WTC11 (cell line): ENCODE measurements around the gene SMIM12.

Experiments used
- ATF3 ChIP-seq: sonication (generic); formaldehyde crosslinking; conservative IDR thresholded peaks from 2 replicates; pipeline ENCODE4 v1.8.1; 2022; ENCODE audit warnings: mild to moderate bottlenecking, missing genetic modification reagents
- ATF6 ChIP-seq: sonication (generic); formaldehyde crosslinking; IDR thresholded peaks from 2 replicates; pipeline ENCODE4 v1.8.1; 2023; ENCODE audit warnings: mild to moderate bottlenecking, missing genetic modification reagents
- CTCF ChIP-seq: fragments of 200-600 bp; IDR thresholded peaks from 2 replicates; pipeline ENCODE4 v1.8.0; 2022; ENCODE audit warnings: antibody characterized with exemption
- E2F4 ChIP-seq: sonication (generic); formaldehyde crosslinking; IDR thresholded peaks from 2 replicates; pipeline ENCODE4 v1.8.1; 2022; ENCODE audit warnings: low read depth, mild to moderate bottlenecking, moderate library complexity, missing genetic modification reagents, borderline replicate concordance
- E2F5 ChIP-seq: sonication (generic); formaldehyde crosslinking; IDR thresholded peaks from 2 replicates; pipeline ENCODE4 v1.8.1; 2022; ENCODE audit warnings: mild to moderate bottlenecking, moderate library complexity, missing genetic modification reagents
- HMGXB4 ChIP-seq: sonication (generic); formaldehyde crosslinking; IDR thresholded peaks from 2 replicates; pipeline ENCODE4 v1.8.1; 2023; ENCODE audit warnings: mild to moderate bottlenecking, moderate library complexity, missing genetic modification reagents
- IRF1 ChIP-seq: sonication (generic); formaldehyde crosslinking; IDR thresholded peaks from 2 replicates; pipeline ENCODE4 v1.8.0; 2023; ENCODE audit warnings: missing genetic modification reagents
- JUN ChIP-seq: sonication (generic); formaldehyde crosslinking; IDR thresholded peaks from 2 replicates; pipeline ENCODE4 v1.8.0; 2023; ENCODE audit warnings: mild to moderate bottlenecking, missing genetic modification reagents
- KAT7 ChIP-seq: sonication (generic); formaldehyde crosslinking; IDR thresholded peaks from 2 replicates; pipeline ENCODE4 v1.8.1; 2023; ENCODE audit warnings: missing genetic modification reagents, mild to moderate bottlenecking, borderline replicate concordance
- MAX ChIP-seq: sonication (generic); formaldehyde crosslinking; IDR thresholded peaks from 2 replicates; pipeline ENCODE4 v1.8.0; 2022; ENCODE audit warnings: mild to moderate bottlenecking, missing genetic modification reagents
- NR2C2 ChIP-seq: sonication (generic); formaldehyde crosslinking; IDR thresholded peaks from 2 replicates; pipeline ENCODE4 v1.8.0; 2022; ENCODE audit warnings: mild to moderate bottlenecking, missing genetic modification reagents
- PRDM15 ChIP-seq: sonication (generic); formaldehyde crosslinking; IDR thresholded peaks from 2 replicates; pipeline ENCODE4 v1.8.0; 2022; ENCODE audit warnings: missing genetic modification reagents
- PREB ChIP-seq: sonication (generic); formaldehyde crosslinking; IDR thresholded peaks from 2 replicates; pipeline ENCODE4 v1.8.1; 2022; ENCODE audit warnings: mild to moderate bottlenecking, missing genetic modification reagents, moderate library complexity, borderline replicate concordance
- SP1 ChIP-seq: sonication (generic); formaldehyde crosslinking; conservative IDR thresholded peaks from 2 replicates; pipeline ENCODE4 v1.8.1; 2022; ENCODE audit warnings: missing genetic modification reagents

- no peak for TF ChIP-seq CTCF
- TF ChIP-seq JUN = no peak
- no peak for TF ChIP-seq PRDM15 (CRISPR knock-in tag)
- no peak for TF ChIP-seq PREB (CRISPR knock-in tag)
- no peak for TF ChIP-seq ATF3 (CRISPR knock-in tag)
- TF ChIP-seq E2F4 (CRISPR knock-in tag) = no peak
- no peak for TF ChIP-seq NR2C2 (CRISPR knock-in tag)
- TF ChIP-seq KAT7 (CRISPR knock-in tag) = no peak
- TF ChIP-seq SP1 (CRISPR knock-in tag) = no peak
- TF ChIP-seq MAX (CRISPR knock-in tag) = no peak
- no peak for TF ChIP-seq E2F5
- TF ChIP-seq IRF1 (CRISPR knock-in tag) = no peak
- no peak for TF ChIP-seq HMGXB4 (CRISPR knock-in tag)
- no peak for TF ChIP-seq ATF6 (CRISPR knock-in tag)
These were observed 42.8 kb downstream of the SMIM12 start for GRCh38 chr1:34816778-34817177.
